ENCODE measurements around the gene DENND4A.
A peak's percentile ranks its signal among the peaks of the same experiment; 100 is the strongest.
"Not testable (repeated sequence)": the region's sequence is repeated elsewhere in the genome, so short reads cannot be mapped to it uniquely, and the experiment has no call there.

The DENND4A gene

DNA sequence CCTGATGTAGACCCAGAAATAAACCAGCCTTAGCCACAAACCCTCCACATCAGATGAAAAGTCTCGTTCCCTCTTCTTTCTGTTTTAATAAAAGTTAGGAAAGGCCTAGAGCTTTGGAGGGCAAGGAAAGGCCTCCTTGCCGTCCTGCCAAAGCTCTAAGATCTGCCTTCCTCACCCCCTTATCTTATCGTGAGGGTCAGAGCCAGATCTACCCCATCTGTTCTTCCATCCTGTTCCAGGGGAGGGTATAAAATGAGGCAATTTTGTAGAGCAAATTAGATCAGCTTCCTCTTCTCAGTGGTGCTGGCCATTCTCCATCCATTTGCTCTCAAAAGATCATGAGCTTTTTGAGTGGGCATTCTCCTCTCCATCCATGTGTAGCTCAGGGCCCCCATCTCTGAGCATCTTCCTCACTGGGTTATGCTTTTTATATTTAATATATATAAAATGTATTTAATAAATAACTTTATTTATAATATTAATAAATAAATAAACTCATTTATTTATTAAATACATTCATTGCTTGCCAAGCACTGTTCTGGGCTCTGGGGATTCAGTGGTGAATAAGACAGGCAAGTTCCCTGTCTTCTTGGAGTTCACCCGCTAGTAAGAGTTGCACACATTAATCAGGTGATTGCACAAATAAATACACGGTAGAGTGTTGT, 172.3 kb downstream of the DENND4A start:
- no peak overlapping the region for H3K4me3 ChIP-seq (ENCODE audit: low read length)
- TF ChIP-seq ZNF274 (IDR thresholded peaks at IDR 0.05; ENCODE audit: low read depth, low read length) = no peak

DNA sequence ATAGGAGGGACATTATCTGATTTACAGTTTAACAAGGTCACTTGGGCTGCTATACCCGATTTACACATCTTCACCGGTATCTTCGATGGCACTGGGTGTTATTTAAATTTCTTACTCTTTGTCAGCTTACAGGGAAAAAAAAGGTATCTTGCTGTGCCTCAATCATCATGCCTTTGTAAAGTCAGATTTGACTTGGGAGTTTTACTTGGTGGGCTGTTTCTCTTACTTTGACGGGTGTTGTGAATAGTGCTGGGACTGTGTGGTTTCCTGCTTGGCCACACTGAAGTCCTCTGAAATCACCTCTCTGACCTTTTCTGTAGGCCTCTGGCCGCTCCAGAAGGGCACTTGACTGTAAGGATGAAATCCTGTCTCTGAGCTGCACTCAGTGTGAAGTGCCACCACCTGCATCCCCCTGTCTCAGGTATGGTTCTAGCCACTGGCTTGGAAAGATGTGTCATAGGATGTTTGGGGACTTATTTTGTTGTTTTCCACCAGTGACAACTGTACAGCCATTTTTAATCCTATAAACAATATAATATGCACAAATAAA, 173.5 kb downstream of the DENND4A start:
- H3K4me3 ChIP-seq (ENCODE audit: low read length) = no peak overlapping the region

DNA sequence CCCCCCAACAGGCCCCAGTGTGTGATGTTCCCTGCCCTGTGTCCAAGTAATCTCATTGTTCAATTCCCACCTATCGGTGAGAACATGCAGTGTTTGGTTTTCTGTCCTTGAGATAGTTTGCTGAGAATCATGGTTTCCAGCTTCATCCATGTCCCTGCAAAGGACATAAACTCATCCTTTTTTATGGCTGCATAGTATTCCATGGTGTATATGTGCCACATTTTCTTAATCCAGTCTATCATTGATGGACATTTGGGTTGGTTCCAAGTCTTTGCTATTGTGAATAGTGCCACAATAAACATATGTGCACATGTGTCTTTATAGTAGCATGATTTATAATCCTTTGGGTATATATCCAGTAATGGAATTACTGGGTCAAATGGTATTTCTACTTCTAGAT, 176.2 kb downstream of the DENND4A start:
- H3K4me3 ChIP-seq (ENCODE audit: low read length) = not testable (repeated sequence)

More for the DNA sequence above, 173.5 kb downstream of the DENND4A start:
- no peak for TF ChIP-seq ZNF274 (IDR thresholded peaks at IDR 0.05; ENCODE audit: low read depth, low read length)

DNA sequence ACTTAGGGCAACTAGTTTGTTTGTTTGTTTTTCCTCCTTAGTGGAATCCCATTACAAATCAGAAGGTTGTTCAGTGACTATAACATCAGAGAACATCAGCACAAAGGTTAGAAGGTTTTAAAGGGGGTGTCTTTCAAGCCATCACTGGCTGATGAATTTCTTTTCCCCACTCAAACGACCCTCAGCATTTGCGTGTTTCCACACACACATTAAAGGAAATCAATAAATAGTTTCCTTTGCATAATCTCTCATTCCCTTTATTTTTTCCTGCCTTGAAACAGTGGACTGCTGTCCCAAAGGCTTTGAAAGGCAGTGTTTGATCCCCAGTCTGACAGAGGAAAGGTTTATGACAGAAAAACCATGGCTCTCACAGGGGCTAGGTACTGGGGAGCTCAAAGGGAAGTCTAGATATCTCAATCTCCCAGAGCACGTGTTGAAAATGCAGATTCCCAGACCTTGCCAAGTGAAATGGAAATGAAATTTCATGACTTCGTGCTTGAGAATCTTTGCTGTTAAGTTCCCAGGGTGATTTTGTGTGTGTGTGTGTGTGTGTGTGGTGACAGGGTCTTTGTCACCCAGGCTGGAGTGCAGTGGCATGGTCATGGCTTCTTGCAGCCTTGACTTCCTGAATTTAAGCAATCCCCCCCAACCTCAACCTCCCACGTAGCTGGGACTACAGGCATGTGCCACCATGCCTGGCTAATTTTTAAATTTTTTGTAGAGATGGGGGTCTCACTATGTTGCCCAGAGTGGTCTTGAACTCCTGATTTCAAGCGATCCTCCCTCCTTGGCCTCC, 178.9 kb downstream of the DENND4A start:
- no peak overlapping the region for H3K4me3 ChIP-seq (ENCODE audit: low read length)
- TF ChIP-seq ZNF274 (IDR thresholded peaks at IDR 0.05; ENCODE audit: low read depth, low read length) = no peak

DNA sequence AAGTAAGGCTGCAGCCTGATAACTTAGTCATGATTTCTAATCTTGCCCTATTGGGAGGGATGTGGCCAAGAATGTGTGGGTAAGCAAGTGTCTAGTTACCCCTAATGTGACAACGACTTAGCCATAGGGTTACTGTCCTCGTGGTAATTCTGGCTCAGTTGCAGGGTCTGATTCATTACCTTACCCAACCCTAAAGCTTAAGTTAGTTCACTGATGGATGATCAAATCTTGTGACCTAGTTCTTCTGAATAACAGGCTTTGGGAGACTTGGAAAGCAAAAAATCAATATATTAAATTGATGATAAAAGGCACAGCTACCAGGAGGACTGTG, 179.5 kb downstream of the DENND4A start:
- TF ChIP-seq ZNF274 (IDR thresholded peaks at IDR 0.05; ENCODE audit: low read depth, low read length) = no peak
- no peak overlapping the region for H3K4me3 ChIP-seq (ENCODE audit: low read length)

DNA sequence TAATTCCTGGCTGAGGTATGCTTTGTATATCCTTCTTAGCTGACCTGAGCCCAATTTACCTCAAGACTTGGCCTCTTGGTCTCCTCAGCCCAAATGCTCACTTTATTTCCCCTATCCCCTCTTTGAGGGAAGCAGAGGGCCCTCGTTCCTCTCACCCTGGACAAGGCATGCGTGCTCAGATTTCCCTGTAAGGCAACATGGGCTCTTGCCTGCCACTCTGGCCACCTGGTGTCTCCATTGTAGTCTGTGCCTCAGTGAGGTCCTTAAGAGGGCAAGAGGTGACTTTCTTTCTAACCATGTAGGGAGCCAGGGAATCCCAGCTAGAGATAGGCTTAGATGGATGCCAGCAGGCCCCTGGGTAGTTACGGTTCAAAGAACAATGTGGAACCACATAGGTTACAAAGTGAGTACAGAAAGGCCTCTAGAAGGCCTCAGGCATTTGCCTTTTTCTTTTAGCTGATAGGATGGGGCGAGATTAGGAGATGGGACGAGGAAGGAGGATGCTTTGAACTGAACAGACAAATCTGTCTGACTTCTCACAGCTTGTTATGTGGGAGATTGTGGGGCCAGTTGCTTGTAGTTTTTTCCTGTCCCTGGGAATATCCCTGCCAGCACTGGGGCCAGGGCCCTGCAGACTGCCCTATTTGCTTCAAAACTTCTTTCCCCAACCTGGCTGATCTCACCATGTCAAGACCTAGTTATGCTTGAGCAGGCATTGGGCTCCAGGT, 180.0 kb downstream of the DENND4A start:
- no peak for TF ChIP-seq ZNF274 (IDR thresholded peaks at IDR 0.05; ENCODE audit: low read depth, low read length)
- peak overlapping the region; percentile 81; the same call in 1 of the 2 replicates for H3K4me3 ChIP-seq (ENCODE audit: low read length)

DNA sequence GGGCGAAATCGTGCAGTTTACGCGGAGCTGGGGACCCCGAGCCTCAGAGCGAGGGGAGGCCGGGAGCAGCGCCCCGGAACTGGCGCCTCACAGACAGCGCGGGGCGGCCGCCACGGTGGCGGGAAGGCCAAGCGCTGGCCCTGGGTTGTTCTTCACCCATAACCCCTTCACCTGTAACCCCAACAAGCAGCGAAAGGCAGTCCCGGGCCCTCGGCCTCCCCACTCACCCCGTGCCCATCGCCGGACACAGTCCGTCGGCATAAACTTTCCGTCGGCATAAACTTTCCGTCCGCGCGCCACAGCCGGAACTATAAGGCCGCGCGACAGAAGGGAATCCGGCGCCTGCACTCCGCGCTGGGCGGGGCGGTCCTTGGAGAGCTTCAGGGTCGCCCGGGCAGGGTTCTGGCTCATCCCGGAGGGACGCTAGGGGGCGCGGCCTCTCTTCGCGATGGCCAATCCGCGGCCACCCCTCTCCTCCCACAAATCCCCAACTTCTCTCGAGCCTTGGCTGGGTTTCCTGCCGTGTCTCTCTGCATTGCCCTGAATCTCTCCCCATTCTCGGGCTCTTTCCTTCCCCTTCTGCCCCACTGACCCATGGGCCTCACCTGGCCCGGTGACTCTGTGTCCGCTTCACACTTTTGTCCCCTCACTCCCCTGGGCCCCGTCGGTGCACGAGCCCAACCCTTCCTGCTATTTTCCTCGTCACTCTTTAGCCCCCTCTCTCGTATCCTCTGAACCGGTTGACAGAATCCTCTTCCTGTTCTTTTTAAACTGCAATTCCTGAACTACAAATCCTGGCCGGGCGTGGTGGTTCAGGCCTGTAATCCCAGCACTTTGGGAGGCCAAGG, 181.0 kb downstream of the DENND4A start, which contains the start of gene INTS14:
Gene INTS14, minus strand, starts transcription at position 261 of the 848 bp plus-strand sequence. CDS start 3,751 bp downstream, outside the sequence.
- no peak for TF ChIP-seq ZNF274 (IDR thresholded peaks at IDR 0.05; ENCODE audit: low read depth, low read length)
- peak within 1 kb of the TSS; percentile 95 for H3K4me3 ChIP-seq (ENCODE audit: low read length)

Data from GM08714 (cell line).